MM.1S (cell line): ENCODE data around the gene ISG15.

Experiments used
- EZH2 ChIP-seq: fragments of 300-600 bp; sonication (generic); optimal IDR thresholded peaks from 2 replicates; pipeline ENCODE3; 2017; ENCODE audit warnings: low read depth, mild to moderate bottlenecking, antibody characterized with exemption, low read length, mixed read lengths
- EZH2phosphoT487 ChIP-seq: fragments of 300-600 bp; sonication (generic); IDR thresholded peaks from 2 replicates; pipeline ENCODE4 v1.6.1; 2018; ENCODE audit warnings: antibody characterized with exemption, low read length
- TF ChIP-seq, protein P1 (sequence below): fragments of 300-600 bp; sonication (generic); IDR thresholded peaks from 2 replicates; pipeline ENCODE4 v1.5.1; 2016; ENCODE audit warnings: antibody characterized with exemption, low read length, mixed read lengths

DNA sequence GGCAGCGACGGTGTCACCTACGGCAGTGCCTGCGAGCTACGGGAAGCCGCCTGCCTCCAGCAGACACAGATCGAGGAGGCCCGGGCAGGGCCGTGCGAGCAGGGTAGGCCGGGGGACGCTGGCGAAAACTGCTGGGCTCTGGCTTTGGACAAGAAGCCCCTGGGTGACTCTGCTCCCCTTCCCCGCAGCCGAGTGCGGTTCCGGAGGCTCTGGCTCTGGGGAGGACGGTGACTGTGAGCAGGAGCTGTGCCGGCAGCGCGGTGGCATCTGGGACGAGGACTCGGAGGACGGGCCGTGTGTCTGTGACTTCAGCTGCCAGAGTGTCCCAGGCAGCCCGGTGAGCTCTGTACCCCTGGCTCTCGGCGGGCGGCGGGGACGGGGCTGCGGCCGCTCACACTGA, 30.6 kb downstream of the ISG15 start:
- TF ChIP-seq, protein P1, sequence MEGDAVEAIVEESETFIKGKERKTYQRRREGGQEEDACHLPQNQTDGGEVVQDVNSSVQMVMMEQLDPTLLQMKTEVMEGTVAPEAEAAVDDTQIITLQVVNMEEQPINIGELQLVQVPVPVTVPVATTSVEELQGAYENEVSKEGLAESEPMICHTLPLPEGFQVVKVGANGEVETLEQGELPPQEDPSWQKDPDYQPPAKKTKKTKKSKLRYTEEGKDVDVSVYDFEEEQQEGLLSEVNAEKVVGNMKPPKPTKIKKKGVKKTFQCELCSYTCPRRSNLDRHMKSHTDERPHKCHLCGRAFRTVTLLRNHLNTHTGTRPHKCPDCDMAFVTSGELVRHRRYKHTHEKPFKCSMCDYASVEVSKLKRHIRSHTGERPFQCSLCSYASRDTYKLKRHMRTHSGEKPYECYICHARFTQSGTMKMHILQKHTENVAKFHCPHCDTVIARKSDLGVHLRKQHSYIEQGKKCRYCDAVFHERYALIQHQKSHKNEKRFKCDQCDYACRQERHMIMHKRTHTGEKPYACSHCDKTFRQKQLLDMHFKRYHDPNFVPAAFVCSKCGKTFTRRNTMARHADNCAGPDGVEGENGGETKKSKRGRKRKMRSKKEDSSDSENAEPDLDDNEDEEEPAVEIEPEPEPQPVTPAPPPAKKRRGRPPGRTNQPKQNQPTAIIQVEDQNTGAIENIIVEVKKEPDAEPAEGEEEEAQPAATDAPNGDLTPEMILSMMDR, result no peak
- no peak for TF ChIP-seq EZH2
- no peak for TF ChIP-seq EZH2phosphoT487
